ENCODE measurements around the gene STX2.

DNA sequence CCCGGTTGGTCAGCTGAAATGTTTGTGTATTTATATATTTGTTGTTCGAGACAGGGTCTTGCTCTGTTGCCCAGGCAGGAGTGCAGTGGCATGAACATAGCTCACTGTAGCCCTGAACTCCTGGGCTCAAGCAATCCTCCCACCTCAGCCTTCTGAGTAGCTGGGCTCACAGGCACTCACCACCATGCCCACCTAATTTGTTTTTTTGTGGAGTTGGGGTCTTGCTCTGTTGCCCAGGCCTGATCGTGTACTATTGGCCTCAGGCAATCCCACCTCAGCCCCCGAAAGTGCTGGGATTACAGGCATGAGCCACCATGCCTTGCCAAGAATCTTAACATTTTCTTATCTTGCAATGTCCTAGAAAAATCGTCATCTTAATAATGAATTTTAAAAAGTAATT, 36.1 kb upstream of the STX2 start:
- TF ChIP-seq, protein P1, sequence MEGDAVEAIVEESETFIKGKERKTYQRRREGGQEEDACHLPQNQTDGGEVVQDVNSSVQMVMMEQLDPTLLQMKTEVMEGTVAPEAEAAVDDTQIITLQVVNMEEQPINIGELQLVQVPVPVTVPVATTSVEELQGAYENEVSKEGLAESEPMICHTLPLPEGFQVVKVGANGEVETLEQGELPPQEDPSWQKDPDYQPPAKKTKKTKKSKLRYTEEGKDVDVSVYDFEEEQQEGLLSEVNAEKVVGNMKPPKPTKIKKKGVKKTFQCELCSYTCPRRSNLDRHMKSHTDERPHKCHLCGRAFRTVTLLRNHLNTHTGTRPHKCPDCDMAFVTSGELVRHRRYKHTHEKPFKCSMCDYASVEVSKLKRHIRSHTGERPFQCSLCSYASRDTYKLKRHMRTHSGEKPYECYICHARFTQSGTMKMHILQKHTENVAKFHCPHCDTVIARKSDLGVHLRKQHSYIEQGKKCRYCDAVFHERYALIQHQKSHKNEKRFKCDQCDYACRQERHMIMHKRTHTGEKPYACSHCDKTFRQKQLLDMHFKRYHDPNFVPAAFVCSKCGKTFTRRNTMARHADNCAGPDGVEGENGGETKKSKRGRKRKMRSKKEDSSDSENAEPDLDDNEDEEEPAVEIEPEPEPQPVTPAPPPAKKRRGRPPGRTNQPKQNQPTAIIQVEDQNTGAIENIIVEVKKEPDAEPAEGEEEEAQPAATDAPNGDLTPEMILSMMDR (conservative IDR thresholded peaks at IDR 0.05; ENCODE audit: low read depth in 2 of 2): no peak
- TF ChIP-seq EZH2 (IDR thresholded peaks at IDR 0.05; ENCODE audit: low read depth, unreplicated experiment): no peak
- TF ChIP-seq POLR2AphosphoS5 (IDR thresholded peaks at IDR 0.05; ENCODE audit: low read depth): no peak
- TF ChIP-seq, protein P2, sequence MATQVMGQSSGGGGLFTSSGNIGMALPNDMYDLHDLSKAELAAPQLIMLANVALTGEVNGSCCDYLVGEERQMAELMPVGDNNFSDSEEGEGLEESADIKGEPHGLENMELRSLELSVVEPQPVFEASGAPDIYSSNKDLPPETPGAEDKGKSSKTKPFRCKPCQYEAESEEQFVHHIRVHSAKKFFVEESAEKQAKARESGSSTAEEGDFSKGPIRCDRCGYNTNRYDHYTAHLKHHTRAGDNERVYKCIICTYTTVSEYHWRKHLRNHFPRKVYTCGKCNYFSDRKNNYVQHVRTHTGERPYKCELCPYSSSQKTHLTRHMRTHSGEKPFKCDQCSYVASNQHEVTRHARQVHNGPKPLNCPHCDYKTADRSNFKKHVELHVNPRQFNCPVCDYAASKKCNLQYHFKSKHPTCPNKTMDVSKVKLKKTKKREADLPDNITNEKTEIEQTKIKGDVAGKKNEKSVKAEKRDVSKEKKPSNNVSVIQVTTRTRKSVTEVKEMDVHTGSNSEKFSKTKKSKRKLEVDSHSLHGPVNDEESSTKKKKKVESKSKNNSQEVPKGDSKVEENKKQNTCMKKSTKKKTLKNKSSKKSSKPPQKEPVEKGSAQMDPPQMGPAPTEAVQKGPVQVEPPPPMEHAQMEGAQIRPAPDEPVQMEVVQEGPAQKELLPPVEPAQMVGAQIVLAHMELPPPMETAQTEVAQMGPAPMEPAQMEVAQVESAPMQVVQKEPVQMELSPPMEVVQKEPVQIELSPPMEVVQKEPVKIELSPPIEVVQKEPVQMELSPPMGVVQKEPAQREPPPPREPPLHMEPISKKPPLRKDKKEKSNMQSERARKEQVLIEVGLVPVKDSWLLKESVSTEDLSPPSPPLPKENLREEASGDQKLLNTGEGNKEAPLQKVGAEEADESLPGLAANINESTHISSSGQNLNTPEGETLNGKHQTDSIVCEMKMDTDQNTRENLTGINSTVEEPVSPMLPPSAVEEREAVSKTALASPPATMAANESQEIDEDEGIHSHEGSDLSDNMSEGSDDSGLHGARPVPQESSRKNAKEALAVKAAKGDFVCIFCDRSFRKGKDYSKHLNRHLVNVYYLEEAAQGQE (IDR thresholded peaks at IDR 0.05; ENCODE audit: unreplicated experiment): no peak
- TF ChIP-seq EZH2phosphoT487 (IDR thresholded peaks at IDR 0.05; ENCODE audit: unreplicated experiment): no peak
- no peak for TF ChIP-seq NANOG (IDR thresholded peaks at IDR 0.05; ENCODE audit: borderline replicate concordance)
- TF ChIP-seq, protein P3, sequence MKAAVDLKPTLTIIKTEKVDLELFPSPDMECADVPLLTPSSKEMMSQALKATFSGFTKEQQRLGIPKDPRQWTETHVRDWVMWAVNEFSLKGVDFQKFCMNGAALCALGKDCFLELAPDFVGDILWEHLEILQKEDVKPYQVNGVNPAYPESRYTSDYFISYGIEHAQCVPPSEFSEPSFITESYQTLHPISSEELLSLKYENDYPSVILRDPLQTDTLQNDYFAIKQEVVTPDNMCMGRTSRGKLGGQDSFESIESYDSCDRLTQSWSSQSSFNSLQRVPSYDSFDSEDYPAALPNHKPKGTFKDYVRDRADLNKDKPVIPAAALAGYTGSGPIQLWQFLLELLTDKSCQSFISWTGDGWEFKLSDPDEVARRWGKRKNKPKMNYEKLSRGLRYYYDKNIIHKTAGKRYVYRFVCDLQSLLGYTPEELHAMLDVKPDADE (IDR thresholded peaks at IDR 0.05): no peak
- TF ChIP-seq JUNB (IDR thresholded peaks at IDR 0.05; ENCODE audit: unreplicated experiment): no peak
- TF ChIP-seq CREB1 (CRISPR knock-in tag; IDR thresholded peaks at IDR 0.05; ENCODE audit: low read depth): no peak
- TF ChIP-seq STAT1 (IDR thresholded peaks at IDR 0.05; ENCODE audit: unreplicated experiment): no peak

All from GM23338 (cell line).